MCF 10A (cell line): ENCODE measurements around the gene SIGLEC5. TPM values are rescaled to one million over a fixed set of nuclear protein-coding genes. Genes with fewer than 3 reads are reported as not detected.

Experiments
- BruUV-seq: library from RNA; stranded (reverse); fragments of 400-500 nt; replicated peaks from 2 replicates; lab custom pipeline; 2021; lab: Mats Ljungman, UMichigan
- CTCF ChIA-PET: fragments of 300-600 bp; sonication (Branson Sonifier 250); formaldehyde crosslinking; extraction: SDS; loops from one replicate; lab custom pipeline; 2021; ENCODE audit warnings: antibody characterized with exemption, inconsistent platforms; lab: Yijun Ruan, JAX
- POLR2A ChIA-PET: fragments of 300-600, 350-650 bp; sonication (Branson Sonifier 250); formaldehyde crosslinking; extraction: SDS; loops from one replicate; lab custom pipeline; 2020; ENCODE audit warnings: antibody characterized with exemption, inconsistent platforms; lab: Yijun Ruan, JAX
- DNase-seq: peaks from one replicate; pipeline ENCODE4 v3.0.0-alpha.2; 2018; ENCODE audit not compliant: unreplicated experiment
- H3K27ac Mint-ChIP-seq: one replicate; pipeline ENCODE4 v1.8.0; 2022; ENCODE audit warnings: mild to moderate bottlenecking, low read depth, mixed read lengths; ENCODE audit not compliant: unreplicated experiment
- H3K27me3 Mint-ChIP-seq: one replicate; pipeline ENCODE4 v1.8.0; 2022; ENCODE audit warnings: mixed read lengths; ENCODE audit not compliant: insufficient read depth, unreplicated experiment
- H3K36me3 Mint-ChIP-seq: one replicate; pipeline ENCODE4 v1.8.0; 2022; ENCODE audit warnings: mild to moderate bottlenecking, moderate library complexity, mixed read lengths; ENCODE audit not compliant: insufficient read depth, unreplicated experiment
- H3K4me1 Mint-ChIP-seq: one replicate; pipeline ENCODE4 v1.8.0; 2022; ENCODE audit warnings: mixed read lengths; ENCODE audit not compliant: insufficient read depth, unreplicated experiment
- H3K4me3 Mint-ChIP-seq: one replicate; pipeline ENCODE4 v1.8.0; 2022; ENCODE audit warnings: mild to moderate bottlenecking, moderate library complexity, mixed read lengths; ENCODE audit not compliant: unreplicated experiment
- H3K9me3 Mint-ChIP-seq: one replicate; pipeline ENCODE4 v1.8.0; 2022; ENCODE audit warnings: mixed read lengths; ENCODE audit not compliant: unreplicated experiment
- intact Hi-C: fragments of 100-400 bp; cut with micrococcal nuclease; formaldehyde crosslinking; loops from 2 replicates; pipeline ENCODE4 v1.14.1; 2022
- total RNA-seq: library from RNA; stranded (reverse); gene quantifications from 2 replicates; pipeline ENCODE4 v1.2.3, GENCODE V29; 2022
- TF ChIP-seq, protein P1 (sequence below): fragments of 200-600 bp; IDR thresholded peaks from one replicate; pipeline ENCODE4 v1.8.0; 2022; ENCODE audit warnings: antibody characterized with exemption, mild to moderate bottlenecking; ENCODE audit not compliant: unreplicated experiment

The SIGLEC5 gene
- total RNA-seq, 1 experiment from 2014 or later, result not detected

DNA sequence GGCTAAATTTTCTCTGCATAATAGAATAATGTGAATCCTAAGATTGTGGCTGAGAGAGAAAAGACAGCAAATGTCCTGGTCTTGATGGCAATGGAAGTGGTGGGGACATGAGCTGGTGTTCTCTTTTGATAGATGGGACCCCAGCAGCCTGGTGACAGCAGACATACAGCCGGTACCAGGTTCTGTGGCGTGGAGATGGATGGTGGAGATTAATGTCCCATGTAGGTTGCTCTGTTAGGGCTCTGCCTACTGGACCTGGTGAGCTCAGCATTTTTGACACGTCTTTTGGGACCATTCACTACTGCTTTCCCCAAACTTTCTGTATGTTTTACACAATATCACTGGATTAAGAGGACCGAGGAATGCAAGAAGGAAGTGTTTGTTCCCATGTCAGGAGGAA, 24.6 kb upstream of the SIGLEC5 start:
- intact Hi-C loops, result loop anchor here (5.0 kb wide), 2 partner anchors 232 to 722 kb away; no protein-coding TSS in a partner anchor
- no peak for DNase-seq
- no peaks in the 10 kb centered on the region for H3K36me3 Mint-ChIP-seq
- no TSS peak for BruUV-seq
- TF ChIP-seq, protein P1, sequence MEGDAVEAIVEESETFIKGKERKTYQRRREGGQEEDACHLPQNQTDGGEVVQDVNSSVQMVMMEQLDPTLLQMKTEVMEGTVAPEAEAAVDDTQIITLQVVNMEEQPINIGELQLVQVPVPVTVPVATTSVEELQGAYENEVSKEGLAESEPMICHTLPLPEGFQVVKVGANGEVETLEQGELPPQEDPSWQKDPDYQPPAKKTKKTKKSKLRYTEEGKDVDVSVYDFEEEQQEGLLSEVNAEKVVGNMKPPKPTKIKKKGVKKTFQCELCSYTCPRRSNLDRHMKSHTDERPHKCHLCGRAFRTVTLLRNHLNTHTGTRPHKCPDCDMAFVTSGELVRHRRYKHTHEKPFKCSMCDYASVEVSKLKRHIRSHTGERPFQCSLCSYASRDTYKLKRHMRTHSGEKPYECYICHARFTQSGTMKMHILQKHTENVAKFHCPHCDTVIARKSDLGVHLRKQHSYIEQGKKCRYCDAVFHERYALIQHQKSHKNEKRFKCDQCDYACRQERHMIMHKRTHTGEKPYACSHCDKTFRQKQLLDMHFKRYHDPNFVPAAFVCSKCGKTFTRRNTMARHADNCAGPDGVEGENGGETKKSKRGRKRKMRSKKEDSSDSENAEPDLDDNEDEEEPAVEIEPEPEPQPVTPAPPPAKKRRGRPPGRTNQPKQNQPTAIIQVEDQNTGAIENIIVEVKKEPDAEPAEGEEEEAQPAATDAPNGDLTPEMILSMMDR, result no peak
- H3K27ac Mint-ChIP-seq, result no peak overlapping the region
- ChIA-PET POLR2A (no interaction called here), CTCF (interaction anchor here (0.7 to 1.8 kb wide), 6 partner anchors 14 to 243 kb away, joined by 3 to 11 read pairs (median 4); no protein-coding TSS in a partner anchor)
- peaks cover 7% of the 10 kb centered on the region for H3K4me1 Mint-ChIP-seq
- no peak overlapping the region for H3K4me3 Mint-ChIP-seq
- peaks cover 7% of the 10 kb centered on the region for H3K9me3 Mint-ChIP-seq
- peaks cover 22% of the 10 kb centered on the region for H3K27me3 Mint-ChIP-seq

DNA sequence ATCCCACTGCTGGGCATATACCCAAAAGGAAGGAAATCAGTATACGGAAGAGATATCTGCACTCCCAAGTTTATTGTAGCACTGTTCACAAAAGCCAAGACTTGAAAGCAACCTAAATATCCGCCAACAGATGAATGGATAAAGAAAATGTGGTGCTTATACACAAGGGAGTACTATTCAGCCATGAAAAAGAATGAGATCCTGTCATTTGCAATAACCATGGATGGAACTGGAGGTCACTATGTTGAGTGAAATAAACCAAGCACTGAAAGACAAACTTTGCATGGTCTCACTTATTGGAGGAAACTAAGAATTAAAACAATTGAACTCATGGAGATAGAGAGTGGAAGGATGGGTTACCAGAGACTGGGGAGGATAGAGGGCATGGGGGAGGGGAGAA, 23.0 kb upstream of the SIGLEC5 start:
- intact Hi-C loops, result no loop called here
- TF ChIP-seq, protein P1, result no peak
- Mint-ChIP-seq H3K4me3 (no peak overlapping the region), H3K27me3 (peaks cover 37% of the 10 kb centered on the region), H3K9me3 (peaks cover 7% of the 10 kb centered on the region), H3K27ac (no peak overlapping the region), H3K4me1 (peaks cover 7% of the 10 kb centered on the region), H3K36me3 (no peaks in the 10 kb centered on the region)
- no TSS peak for BruUV-seq
- ChIA-PET POLR2A (no interaction called here), CTCF (interaction anchor here (0.6 to 1.8 kb wide), 4 partner anchors 180 to 545 kb away, joined by 3 to 11 read pairs (median 3); no protein-coding TSS in a partner anchor)
- DNase-seq, result no peak

DNA sequence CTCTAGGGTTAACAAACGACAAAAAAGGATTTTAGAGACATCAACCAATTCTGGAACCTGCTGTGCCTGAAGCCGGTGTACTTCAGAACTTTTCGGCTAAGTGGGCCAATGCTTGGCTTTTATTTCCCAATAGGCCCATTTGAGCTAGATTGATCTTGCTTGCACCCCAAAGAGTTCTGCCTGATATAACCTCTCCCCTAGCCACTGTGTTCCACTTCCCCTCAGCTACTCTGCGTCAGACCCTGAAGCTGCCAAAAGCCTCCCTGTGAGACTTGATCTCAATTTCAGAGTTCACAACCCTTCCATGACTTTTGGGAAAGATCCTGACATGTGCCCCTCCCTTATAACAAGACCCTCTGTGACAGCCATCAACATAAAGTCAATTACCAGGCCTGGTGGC, 22.1 kb upstream of the SIGLEC5 start:
- Mint-ChIP-seq H3K36me3 (peaks cover 5% of the 10 kb centered on the region), H3K9me3 (peaks cover 7% of the 10 kb centered on the region), H3K27ac (no peak overlapping the region), H3K27me3 (peaks cover 39% of the 10 kb centered on the region), H3K4me1 (peaks cover 7% of the 10 kb centered on the region), H3K4me3 (no peak overlapping the region)
- no peak for DNase-seq
- BruUV-seq, result no TSS peak
- intact Hi-C loops, result no loop called here
- CTCF ChIA-PET, result interaction anchor here (1.1 kb wide), 1 partner anchor 180 kb away, joined by 6 read pairs; no protein-coding TSS in a partner anchor
- TF ChIP-seq, protein P1, result no peak
- POLR2A ChIA-PET, result no interaction called here

DNA sequence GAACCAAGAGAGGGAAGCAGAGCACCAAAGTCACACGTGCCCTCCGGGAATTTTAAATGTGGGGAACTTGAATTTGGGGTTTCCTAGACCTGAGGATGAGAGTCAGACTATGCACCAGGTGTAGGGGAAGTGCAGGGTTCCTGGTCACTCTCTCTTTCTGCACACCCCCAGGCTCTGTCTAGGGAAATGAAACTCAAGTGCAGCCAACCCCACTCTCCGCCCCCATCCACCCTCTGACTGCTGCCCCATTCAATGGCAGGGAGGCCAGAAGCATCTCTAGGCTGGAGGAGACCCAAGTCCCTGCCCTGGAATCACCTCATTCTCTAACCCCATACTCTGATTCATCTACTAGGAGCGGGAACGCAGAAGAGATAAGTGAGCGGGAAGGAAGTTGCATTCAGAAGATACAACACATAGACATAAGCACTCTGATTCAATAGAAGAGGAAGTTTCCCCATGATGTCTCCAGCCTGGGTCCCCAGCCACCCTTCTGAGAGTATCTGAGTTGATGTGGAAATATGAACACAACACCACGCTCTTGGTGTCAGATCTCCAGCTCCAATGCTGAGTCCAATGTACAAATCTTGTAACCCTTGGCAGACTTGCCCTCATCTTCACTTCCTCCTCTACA, 21.1 kb upstream of the SIGLEC5 start:
- Mint-ChIP-seq H3K4me1 (no peaks in the 10 kb centered on the region), H3K27me3 (peaks cover 39% of the 10 kb centered on the region), H3K27ac (no peak overlapping the region), H3K4me3 (no peak overlapping the region), H3K9me3 (peaks cover 7% of the 10 kb centered on the region), H3K36me3 (peaks cover 6% of the 10 kb centered on the region)
- intact Hi-C loops, result no loop called here
- CTCF ChIA-PET, result interaction anchor here (1.0 kb wide), 1 partner anchor 253 kb away, joined by 3 read pairs; no protein-coding TSS in a partner anchor
- POLR2A ChIA-PET, result no interaction called here
- no peak for DNase-seq
- BruUV-seq, result no TSS peak
- TF ChIP-seq, protein P1, result no peak
